ENCODE measurements around the gene LEF1. TPM values are rescaled to one million over a fixed set of nuclear protein-coding genes. Genes with fewer than 3 reads are reported as not detected.

The LEF1 gene
- total and polyA plus RNA-seq, 12 donors = 0.22 to 4.6 (median 0.76) TPM; not detected in 1

DNA sequence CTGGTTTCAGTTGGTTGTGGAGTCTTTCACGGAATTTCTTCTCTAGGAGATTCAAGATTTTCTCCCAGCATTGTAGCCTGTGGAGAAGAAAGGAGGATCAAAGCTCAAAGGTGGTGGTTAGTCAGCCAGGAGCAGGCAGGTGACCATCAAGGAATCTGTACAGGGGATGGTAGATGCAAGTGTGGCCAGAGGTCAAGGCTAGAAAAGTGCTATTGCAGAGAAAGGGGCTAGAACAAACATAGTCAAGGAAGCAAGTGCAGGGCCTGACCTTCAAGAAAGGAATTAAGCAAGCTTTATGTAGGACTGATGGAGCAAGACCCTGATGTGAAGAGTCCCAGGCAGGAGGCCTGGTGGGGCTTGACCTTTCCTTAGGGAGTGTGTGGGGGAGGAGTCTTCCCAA is 162.9 kb downstream of the LEF1 start:
- peak in 2 of 8 donors; percentile 4 to 8 for ATAC-seq
- Histone ChIP-seq H3K27me3 (no peaks in the 10 kb centered on the region), H3K36me3 (peaks cover 0 to 12% (median 3%) of the 10 kb centered on the region in 9 donors), H3K9me3 (no peaks in the 10 kb centered on the region), H3K4me3 (no peak overlapping the region), H3K27ac (peak overlapping the region in 5 of 10 donors; percentile 6 to 49 (median 25)), H3K4me1 (peaks cover 0 to 61% (median 20%) of the 10 kb centered on the region in 9 donors)
- no peak for TF ChIP-seq CTCF (IDR thresholded peaks at IDR 0.05)
- intact Hi-C loops (cut with DNase I) = no loop called here
- DNase-seq = no peak
- WGBS, 2 donors = 93 to 100% methylated on average over 1 of the region's 1 CpG

GRCh38 chr4:108004646-108005045 is 164.1 kb downstream of the LEF1 start:
- TF ChIP-seq CTCF (IDR thresholded peaks at IDR 0.05) = no peak
- H3K4me3 ChIP-seq = no peak overlapping the region
- peaks cover 0 to 72% (median 25%) of the 10 kb centered on the region in 9 donors for H3K4me1 ChIP-seq
- no peaks in the 10 kb centered on the region for H3K9me3 ChIP-seq
- intact Hi-C loops (cut with DNase I) = no loop called here
- 89 to 93% methylated on average over 2 of the region's 2 CpGs for whole genome bisulfite sequencing, 2 donors
- no peak for ATAC-seq
- H3K27ac ChIP-seq = peak overlapping the region in 5 of 10 donors; percentile 8 to 53 (median 15)
- no peak for DNase-seq
- H3K36me3 ChIP-seq = no peaks in the 10 kb centered on the region
- no peaks in the 10 kb centered on the region for H3K27me3 ChIP-seq

GRCh38 chr4:108003982-108004515 is 164.7 kb downstream of the LEF1 start:
- no peak overlapping the region for H3K4me3 ChIP-seq
- TF ChIP-seq CTCF (IDR thresholded peaks at IDR 0.05) = no peak
- DNase-seq = no peak
- H3K27me3 ChIP-seq = no peaks in the 10 kb centered on the region
- WGBS, 2 donors = 84% methylated on average over 4 of the region's 4 CpGs
- peaks cover 0 to 77% (median 29%) of the 10 kb centered on the region in 9 donors for H3K4me1 ChIP-seq
- no peaks in the 10 kb centered on the region for H3K36me3 ChIP-seq
- intact Hi-C loops (cut with DNase I) = no loop called here
- peak overlapping the region in 7 of 10 donors; percentile 4 to 53 (median 13) for H3K27ac ChIP-seq
- no peaks in the 10 kb centered on the region for H3K9me3 ChIP-seq
- ATAC-seq = peak in 2 of 8 donors; percentile 34 to 43

GRCh38 chr4:108001540-108002135 is 167.1 kb downstream of the LEF1 start:
- 70 to 80% methylated on average over 3 of the region's 3 CpGs for WGBS, 2 donors

More at GRCh38 chr4:108001540-108002135, 167.1 kb downstream of the LEF1 start:
- no peak for TF ChIP-seq CTCF (IDR thresholded peaks at IDR 0.05)
- no peaks in the 10 kb centered on the region for H3K9me3 ChIP-seq
- DNase-seq = no peak
- H3K36me3 ChIP-seq = no peaks in the 10 kb centered on the region
- intact Hi-C loops (cut with DNase I) = no loop called here
- peaks cover 10 to 91% (median 50%) of the 10 kb centered on the region in 9 donors for H3K4me1 ChIP-seq
- no peaks in the 10 kb centered on the region for H3K27me3 ChIP-seq
- H3K27ac ChIP-seq = peak overlapping the region in 6 of 10 donors; percentile 21 to 94 (median 89)
- no peak overlapping the region for H3K4me3 ChIP-seq
- no peak for ATAC-seq

All from heart right ventricle (tissue), 16 donors.